T1000 (cell line): ENCODE data around the gene RGS3.
"Not testable (repeated sequence)": the region's sequence is repeated elsewhere in the genome, so short reads cannot be mapped to it uniquely, and the experiment has no call there.

Experiments used
- DNase-seq: peaks from one replicate; lab custom pipeline; 2025; ENCODE audit warnings: mixed read lengths; lab: John Stamatoyannopoulos, UW

The RGS3 gene

GRCh38 chr9:113488490-113488889 is 25.0 kb downstream of the RGS3 start:
- no peak for DNase-seq

- not testable (repeated sequence) for DNase-seq
Measured at GRCh38 chr9:113491147-113491546, 27.6 kb downstream of the RGS3 start.

DNA sequence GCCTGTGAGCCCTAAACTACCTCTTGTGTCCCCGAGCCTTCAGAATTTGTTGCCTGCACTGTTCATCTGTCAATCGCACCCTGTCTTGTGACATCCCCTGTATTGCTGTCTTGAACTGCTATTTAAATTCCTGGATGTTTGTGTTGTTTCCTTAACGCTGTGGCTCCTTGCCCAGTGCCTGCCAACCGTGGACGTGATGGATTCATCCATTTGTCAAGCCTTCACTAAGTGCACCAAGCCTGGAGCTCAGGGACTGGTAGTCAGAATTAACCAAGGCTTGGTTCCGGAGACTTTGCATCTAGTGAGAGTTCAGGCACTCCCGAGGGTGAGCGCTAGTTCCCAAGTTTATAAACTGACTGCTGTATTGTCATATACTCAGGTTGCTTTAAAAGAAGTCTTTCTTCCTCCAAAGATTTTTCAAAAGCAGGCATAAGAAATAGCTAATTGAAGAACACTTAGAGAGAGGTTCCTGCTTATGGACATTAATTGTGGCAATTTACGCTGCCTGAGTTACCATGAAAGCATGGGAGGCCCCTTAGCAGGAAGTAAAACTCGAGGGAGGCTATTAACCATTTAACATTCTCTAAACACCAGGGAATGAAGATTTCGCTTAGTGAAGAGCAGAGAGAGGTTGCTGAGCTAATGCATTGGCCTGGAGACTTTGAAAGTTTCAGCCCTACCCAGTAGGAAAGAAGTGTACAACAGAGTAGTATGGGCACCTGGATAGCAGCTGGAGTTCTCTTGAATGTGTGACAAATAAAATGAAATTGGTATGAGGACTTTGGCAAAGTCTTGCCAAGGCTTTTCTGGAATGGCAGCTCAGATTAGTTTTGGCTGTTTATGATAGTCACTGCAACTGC is 29.0 kb downstream of the RGS3 start:
- DNase-seq: no peak

GRCh38 chr9:113493203-113493520 is 29.6 kb downstream of the RGS3 start:
- DNase-seq: no peak

DNA sequence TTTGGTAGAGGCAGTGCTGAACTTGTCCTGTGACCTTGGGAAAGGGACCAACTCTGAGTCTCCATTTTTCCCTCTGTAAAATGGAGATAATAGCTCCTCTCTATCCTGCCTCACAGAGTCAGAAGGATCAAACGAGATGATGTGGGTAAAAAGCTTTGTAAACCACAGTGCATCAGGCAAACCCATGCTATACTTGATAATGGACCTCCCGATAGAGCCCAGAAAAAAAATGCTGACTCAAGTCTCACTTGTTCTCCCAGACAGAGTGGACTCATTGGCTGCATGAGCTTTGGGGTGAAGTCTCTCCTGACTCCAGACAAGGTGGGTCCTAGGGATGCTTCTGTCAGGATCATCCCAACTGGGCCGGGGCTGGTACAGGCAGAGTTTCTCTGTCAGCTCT is 32.0 kb downstream of the RGS3 start:
- DNase-seq: no peak

GRCh38 chr9:113497051-113497450 is 33.5 kb downstream of the RGS3 start:
- no peak for DNase-seq

DNA sequence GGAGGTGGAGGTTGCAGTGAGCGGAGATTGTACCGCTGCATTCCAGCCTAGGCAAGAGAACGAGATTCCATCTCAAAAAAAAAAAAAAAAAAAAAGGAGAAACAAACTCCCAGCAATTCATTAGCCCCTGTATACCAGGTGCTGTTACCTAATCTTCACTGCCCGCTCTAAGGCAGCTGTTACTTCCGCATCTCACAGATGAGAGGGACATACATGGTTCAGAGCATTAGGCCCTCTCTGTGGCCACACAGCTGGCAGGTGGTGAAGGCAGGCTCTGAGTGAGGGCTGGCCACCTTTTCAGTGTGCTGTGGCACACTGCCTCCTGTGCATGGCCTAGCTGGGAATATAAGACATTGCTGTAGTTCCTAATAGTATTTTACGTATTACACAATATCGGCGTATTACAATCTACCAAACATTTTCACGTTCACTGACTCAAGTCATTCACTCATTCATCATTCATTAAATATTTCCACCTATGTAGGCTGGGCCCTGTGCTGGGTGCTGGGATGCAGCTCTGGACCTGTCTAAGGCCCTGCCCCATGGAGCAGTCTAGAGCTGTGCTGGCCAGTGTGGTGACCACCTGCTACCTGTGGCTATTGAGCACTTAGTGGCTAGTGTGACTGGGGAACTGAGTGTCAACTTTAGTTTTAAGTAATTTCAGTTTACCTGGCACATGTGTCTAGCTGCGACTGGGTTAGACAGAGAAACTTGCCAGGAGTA is 35.8 kb downstream of the RGS3 start:
- DNase-seq: no peak

DNA sequence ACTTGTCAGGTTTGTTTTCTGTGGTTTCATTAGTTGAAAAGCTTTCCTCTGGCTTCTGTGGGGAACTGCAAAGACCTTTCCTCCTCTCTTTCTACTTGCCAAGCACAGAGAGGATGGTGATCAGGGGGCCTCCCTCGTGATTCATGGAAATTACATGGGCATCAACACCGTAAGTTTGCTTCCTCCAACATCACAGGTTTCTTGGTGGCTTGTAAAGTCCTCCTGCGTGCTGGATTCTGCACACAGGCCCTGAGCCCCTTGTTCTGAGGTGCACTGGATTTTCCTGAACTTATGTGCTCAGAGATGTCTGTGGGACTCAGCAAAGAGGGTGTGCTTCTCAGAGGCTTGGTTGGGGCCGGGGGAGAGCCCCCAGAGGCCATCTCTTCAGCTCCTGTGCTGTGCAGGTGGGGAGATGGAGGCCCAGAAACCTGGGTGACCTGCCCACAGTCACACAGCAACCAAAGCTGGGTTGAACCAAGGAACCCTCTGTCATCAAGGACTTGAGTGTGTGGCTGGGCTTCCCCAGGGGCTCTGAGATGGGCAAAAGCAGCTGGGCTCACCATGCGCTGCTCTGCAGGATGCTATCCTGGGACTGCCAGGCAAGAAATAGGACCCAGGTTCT is 36.5 kb downstream of the RGS3 start:
- DNase-seq: no peak

DNA sequence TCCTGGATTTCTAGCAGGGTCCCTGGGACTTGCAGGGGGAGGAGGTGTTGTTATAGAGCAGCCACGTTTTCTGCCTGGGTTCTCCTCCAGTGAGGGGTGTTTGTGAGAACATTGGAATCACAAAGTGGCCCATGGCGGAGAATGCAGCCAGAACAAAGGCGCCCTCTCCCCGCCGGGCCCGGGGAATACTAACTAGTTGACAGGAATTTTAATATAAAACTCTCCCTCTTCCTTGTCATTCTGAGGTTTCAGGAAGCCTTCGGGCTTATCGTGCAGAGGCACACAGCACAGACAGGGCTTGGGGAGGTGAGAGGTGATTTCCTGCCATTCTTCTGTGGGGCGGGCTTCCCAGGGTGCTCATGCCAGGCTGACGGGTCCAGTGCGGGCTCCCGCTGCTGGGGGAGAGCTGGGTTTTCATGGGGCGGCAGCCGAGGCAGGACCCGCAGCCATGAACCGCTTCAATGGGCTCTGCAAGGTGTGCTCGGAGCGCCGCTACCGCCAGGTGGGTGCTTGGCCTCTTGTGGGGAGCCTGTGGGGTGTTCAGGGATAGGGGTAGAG is 37.7 kb downstream of the RGS3 start:
- no peak for DNase-seq

GRCh38 chr9:113501852-113502251 is 38.3 kb downstream of the RGS3 start:
- DNase-seq: no peak

DNA sequence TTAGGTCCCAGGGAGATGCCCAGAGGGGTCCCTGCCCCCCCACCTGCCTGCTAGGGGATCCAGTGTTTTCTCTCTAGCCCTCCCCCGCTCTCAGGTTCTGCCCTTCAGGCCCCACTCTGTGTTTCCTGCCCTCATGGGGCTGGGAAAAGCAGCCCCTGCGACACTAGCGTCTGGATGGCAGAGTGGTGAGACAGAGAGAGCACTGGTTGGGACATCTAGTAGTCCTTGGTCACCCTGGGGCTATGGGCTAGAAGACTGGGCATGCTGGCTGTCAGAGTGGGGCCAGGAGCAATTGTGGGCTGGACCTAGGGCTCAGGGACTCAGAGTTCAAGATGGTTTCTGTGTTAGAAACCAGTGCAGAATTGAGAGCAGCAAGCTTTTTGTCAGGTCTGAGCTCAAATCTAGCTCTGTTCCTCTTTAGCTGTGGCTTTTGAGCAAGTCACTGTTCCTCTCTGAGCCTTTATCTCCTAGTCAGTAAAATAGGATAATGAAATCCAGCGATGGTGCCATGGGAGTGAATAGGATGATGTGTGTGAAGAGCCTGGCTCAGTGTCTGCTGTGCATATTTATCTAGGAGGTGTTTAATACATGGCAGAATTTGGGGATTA is 39.0 kb downstream of the RGS3 start:
- DNase-seq: no peak

GRCh38 chr9:113503131-113503541 is 39.6 kb downstream of the RGS3 start:
- DNase-seq: no peak

- DNase-seq: no peak
Measured at GRCh38 chr9:113503613-113504211, 40.2 kb downstream of the RGS3 start.

DNA sequence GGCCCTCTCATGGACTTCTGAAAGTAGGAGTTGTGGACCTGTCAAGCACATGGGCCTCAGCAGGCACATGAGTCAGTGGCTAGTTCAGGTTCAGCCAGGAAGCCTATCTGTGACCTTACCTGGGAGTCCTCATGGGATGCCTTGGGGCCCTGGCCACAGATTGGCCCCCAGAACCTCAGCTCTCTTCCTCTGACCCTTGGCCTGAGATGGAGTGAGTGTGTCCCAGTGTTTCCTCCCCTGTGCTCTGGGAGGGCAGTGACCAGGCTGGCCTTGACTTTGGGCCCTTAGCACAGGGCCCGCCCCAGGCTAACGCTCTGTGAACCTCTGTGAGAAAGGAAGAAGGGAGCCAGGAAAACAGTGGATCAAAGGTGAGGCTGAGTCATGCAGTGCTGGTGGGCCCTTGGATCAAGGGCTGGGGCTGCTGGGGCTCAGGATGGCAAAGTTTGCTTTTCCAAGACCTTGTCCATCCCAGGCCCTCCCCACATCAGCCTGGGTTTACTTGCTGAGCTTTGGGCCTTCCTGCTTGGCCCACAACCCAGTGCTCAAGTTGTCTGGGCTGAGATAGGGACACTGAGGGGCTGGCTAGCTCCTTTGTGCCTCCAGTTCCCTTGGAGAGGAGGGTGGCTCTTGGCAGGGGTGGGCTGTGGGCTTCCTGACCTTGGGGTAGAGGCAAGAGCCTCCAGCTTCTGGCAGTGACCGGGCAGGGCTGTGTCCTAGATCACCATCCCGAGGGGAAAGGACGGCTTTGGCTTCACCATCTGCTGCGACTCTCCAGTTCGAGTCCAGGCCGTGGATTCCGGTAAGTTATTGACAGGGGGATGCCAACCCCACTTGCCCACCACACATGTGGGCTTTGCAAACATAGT is 41.4 kb downstream of the RGS3 start:
- no peak for DNase-seq

- no peak for DNase-seq
Measured at GRCh38 chr9:113506090-113506589, 42.6 kb downstream of the RGS3 start.

DNA sequence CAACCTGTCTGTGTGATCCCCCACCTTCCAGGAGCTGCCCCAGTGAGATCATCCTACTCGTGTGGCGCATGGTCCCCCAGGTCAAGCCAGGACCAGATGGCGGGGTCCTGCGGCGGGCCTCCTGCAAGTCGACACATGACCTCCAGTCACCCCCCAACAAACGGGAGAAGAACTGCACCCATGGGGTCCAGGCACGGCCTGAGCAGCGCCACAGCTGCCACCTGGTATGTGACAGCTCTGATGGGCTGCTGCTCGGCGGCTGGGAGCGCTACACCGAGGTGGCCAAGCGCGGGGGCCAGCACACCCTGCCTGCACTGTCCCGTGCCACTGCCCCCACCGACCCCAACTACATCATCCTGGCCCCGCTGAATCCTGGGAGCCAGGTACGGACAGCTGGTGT is 43.7 kb downstream of the RGS3 start:
- DNase-seq: no peak

DNA sequence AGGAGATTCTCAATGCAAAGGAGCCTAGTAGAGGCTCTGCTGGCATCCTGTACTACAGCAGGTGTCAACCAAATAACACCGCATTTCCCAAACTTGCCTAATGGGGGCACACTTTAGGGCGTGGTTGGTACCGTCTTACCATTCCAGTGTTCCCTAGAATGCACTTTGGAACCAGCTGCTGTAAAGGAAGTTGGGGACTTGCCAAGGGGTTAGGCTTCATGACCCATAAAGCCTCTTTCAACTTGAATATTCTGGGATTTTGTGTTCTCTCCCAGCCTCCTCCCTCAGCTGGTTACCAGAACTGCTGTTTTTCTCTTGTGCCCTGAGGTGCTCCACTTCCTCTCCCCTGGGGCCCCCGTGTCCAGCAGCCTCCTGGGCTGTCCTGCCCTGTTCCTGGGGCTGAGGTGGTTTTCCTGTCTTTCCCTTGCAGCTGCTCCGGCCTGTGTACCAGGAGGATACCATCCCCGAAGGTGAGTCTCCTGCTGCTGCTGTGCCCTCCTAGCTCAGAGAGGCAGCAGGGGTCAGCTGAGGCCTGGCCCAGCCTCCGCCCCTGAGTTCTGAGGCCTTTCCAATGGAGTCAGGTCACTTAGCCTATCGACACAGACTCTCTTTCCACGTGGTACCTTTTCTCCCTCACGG is 44.7 kb downstream of the RGS3 start:
- no peak for DNase-seq

DNA sequence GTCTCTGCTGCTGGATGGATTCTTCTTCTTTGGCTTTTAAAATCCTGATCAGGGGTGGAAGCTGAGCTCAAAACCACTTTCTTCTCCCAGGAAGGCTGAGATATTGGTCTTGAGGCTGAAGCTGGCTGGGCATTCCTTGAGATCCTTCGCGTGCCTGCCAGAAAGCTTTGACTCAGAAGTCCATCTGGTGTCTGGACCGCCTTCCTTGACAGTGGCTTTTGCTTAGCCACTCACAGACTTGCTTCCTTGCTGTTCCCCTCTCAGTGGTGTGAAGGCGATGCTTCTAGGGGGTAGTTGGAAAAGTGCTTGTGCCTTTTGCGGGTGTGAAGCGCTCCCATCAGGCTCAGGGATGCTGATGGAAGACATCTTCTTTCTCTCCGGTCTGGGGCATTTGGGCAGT is 45.9 kb downstream of the RGS3 start:
- no peak for DNase-seq

GRCh38 chr9:113511047-113511521 is 47.6 kb downstream of the RGS3 start:
- no peak for DNase-seq
